Ectodermal cell (in vitro differentiated cells): ENCODE measurements around the gene NR3C1.

ENCODE experiments used
- H3K27ac ChIP-seq: 2 replicates; pipeline ENCODE4 v1.7.0; 2013; ENCODE audit warnings: mild to moderate bottlenecking, low read depth, low read length; ENCODE audit not compliant: insufficient read depth, poor library complexity, severe bottlenecking
- H3K27me3 ChIP-seq: 2 replicates; pipeline ENCODE4 v1.7.0; 2013; ENCODE audit warnings: mild to moderate bottlenecking, low read length; ENCODE audit not compliant: insufficient read depth, control insufficient read depth, poor library complexity, severe bottlenecking
- H3K36me3 ChIP-seq: one replicate; pipeline ENCODE4 v1.7.0; 2013; ENCODE audit warnings: low read length; ENCODE audit not compliant: control insufficient read depth, insufficient read depth
- H3K4me1 ChIP-seq: one replicate; pipeline ENCODE4 v1.7.0; 2013; ENCODE audit warnings: low read length; ENCODE audit not compliant: control insufficient read depth, insufficient read depth
- H3K4me3 ChIP-seq: 2 replicates; pipeline ENCODE4 v1.7.0; 2013; ENCODE audit warnings: low read depth, low read length, control low read depth; ENCODE audit not compliant: insufficient read depth
- H3K9me3 ChIP-seq: 2 replicates; pipeline ENCODE4 v1.7.0; 2013; ENCODE audit warnings: mild to moderate bottlenecking, low read length, moderate library complexity; ENCODE audit not compliant: control insufficient read depth
- WGBS, 2 experiments: methylation state at CpG; one replicate each; pipeline ENCODE4 v1.1.7; 2013; ENCODE audit warnings: missing lambda C conversion rate in 2 of 2; 5-methylcytosine and 5-hydroxymethylcytosine counted together

The NR3C1 gene

GRCh38 chr5:143297756-143298155, 105.7 kb downstream of the NR3C1 start:
- WGBS, 2 experiments: 94 to 95% methylated on average over 3 of the region's 3 CpGs
- Histone ChIP-seq H3K9me3 (no peaks in the 10 kb centered on the region), H3K27me3 (no peaks in the 10 kb centered on the region), H3K4me1 (no peaks in the 10 kb centered on the region), H3K36me3 (no peaks in the 10 kb centered on the region), H3K4me3 (no peak overlapping the region), H3K27ac (no peak overlapping the region)

- no peaks in the 10 kb centered on the region for H3K4me1 ChIP-seq
- 94 to 96% methylated on average over 2 of the region's 2 CpGs for WGBS, 2 experiments
- H3K27me3 ChIP-seq: no peaks in the 10 kb centered on the region
- no peak overlapping the region for H3K27ac ChIP-seq
- H3K4me3 ChIP-seq: no peak overlapping the region
- no peaks in the 10 kb centered on the region for H3K9me3 ChIP-seq
- no peaks in the 10 kb centered on the region for H3K36me3 ChIP-seq
Measured at GRCh38 chr5:143290125-143290524, 113.4 kb downstream of the NR3C1 start.

GRCh38 chr5:143284521-143284920, 119.0 kb downstream of the NR3C1 start:
- Histone ChIP-seq H3K27ac (no peak overlapping the region), H3K9me3 (no peaks in the 10 kb centered on the region), H3K4me1 (no peaks in the 10 kb centered on the region), H3K36me3 (no peaks in the 10 kb centered on the region), H3K27me3 (no peaks in the 10 kb centered on the region), H3K4me3 (no peak overlapping the region)
- WGBS, 2 experiments: 85 to 96% methylated on average over 3 of the region's 3 CpGs

- WGBS, 2 experiments: 89 to 94% methylated on average over 4 of the region's 4 CpGs
- H3K36me3 ChIP-seq: no peaks in the 10 kb centered on the region
- no peaks in the 10 kb centered on the region for H3K27me3 ChIP-seq
Measured at GRCh38 chr5:143284002-143284401, 119.5 kb downstream of the NR3C1 start.

GRCh38 chr5:143281226-143281625, 122.3 kb downstream of the NR3C1 start:
- Histone ChIP-seq H3K36me3 (no peaks in the 10 kb centered on the region), H3K27me3 (no peaks in the 10 kb centered on the region), H3K4me3 (no peak overlapping the region), H3K9me3 (no peaks in the 10 kb centered on the region), H3K27ac (no peak overlapping the region), H3K4me1 (no peaks in the 10 kb centered on the region)
- WGBS, 2 experiments: no CpG with 5 or more reads among the region's 3 CpGs

More at GRCh38 chr5:143284002-143284401, 119.5 kb downstream of the NR3C1 start:
- no peak overlapping the region for H3K4me3 ChIP-seq
- H3K9me3 ChIP-seq: no peaks in the 10 kb centered on the region
- no peak overlapping the region for H3K27ac ChIP-seq
- no peaks in the 10 kb centered on the region for H3K4me1 ChIP-seq

GRCh38 chr5:143279698-143280097, 123.8 kb downstream of the NR3C1 start:
- 24 to 33% methylated on average over 1 to 2 of the region's 2 CpGs for WGBS, 2 experiments
- Histone ChIP-seq H3K4me1 (no peaks in the 10 kb centered on the region), H3K36me3 (no peaks in the 10 kb centered on the region), H3K27ac (no peak overlapping the region), H3K4me3 (no peak overlapping the region), H3K9me3 (no peaks in the 10 kb centered on the region), H3K27me3 (no peaks in the 10 kb centered on the region)

- WGBS, 2 experiments: 95 to 97% methylated on average over 2 of the region's 2 CpGs
- H3K4me3 ChIP-seq: no peak overlapping the region
- H3K9me3 ChIP-seq: no peaks in the 10 kb centered on the region
- H3K36me3 ChIP-seq: no peaks in the 10 kb centered on the region
- H3K27ac ChIP-seq: no peak overlapping the region
- H3K4me1 ChIP-seq: no peaks in the 10 kb centered on the region
- H3K27me3 ChIP-seq: no peaks in the 10 kb centered on the region
Measured at GRCh38 chr5:143277536-143277935, 126.0 kb downstream of the NR3C1 start.

GRCh38 chr5:143275512-143276363, 127.7 kb downstream of the NR3C1 start:
- Histone ChIP-seq H3K27ac (no peak overlapping the region), H3K4me1 (no peaks in the 10 kb centered on the region), H3K36me3 (no peaks in the 10 kb centered on the region), H3K4me3 (no peak overlapping the region), H3K27me3 (no peaks in the 10 kb centered on the region), H3K9me3 (no peaks in the 10 kb centered on the region)
- WGBS, 2 experiments: 92 to 97% methylated on average over 4 of the region's 6 CpGs

GRCh38 chr5:143274952-143275351, 128.5 kb downstream of the NR3C1 start:
- Histone ChIP-seq H3K9me3 (no peaks in the 10 kb centered on the region), H3K27ac (no peak overlapping the region), H3K36me3 (no peaks in the 10 kb centered on the region), H3K27me3 (no peaks in the 10 kb centered on the region), H3K4me3 (no peak overlapping the region), H3K4me1 (no peaks in the 10 kb centered on the region)
- WGBS, 2 experiments: 93 to 100% methylated on average over 1 of the region's 1 CpG

- Histone ChIP-seq H3K36me3 (no peaks in the 10 kb centered on the region), H3K27ac (no peak overlapping the region), H3K4me3 (no peak overlapping the region), H3K4me1 (no peaks in the 10 kb centered on the region), H3K27me3 (no peaks in the 10 kb centered on the region), H3K9me3 (no peaks in the 10 kb centered on the region)
- WGBS, 2 experiments: 95 to 100% methylated on average over 1 to 2 of the region's 2 CpGs
Measured at GRCh38 chr5:143271431-143271830, 132.1 kb downstream of the NR3C1 start.
